ENCODE results near the gene PPFIBP1. TPM values are rescaled to one million over a fixed set of nuclear protein-coding genes. Genes with fewer than 3 reads are reported as not detected.

PPFIBP1 gene
- polyA plus RNA-seq, 1 of the 3 experiments (the other 2 are of a cell fraction): 55.0 TPM

- peaks cover 0 to 20% of the 10 kb centered on the region in 2 experiments; a peak in 1 of 4 replicates for H3K4me1 ChIP-seq (ENCODE audit: control insufficient read depth in 1 of 2, insufficient read depth in 2 of 2, low read depth in 1 of 2, low read length in 1 of 2)
- WGBS (ENCODE audit: low lambda C conversion rate): 88% methylated on average over 5 of the region's 5 CpGs
- peaks cover 17 to 47% of the 10 kb centered on the region in 2 experiments for H3K36me3 ChIP-seq (replicated peaks in 1 of 2; ENCODE audit: control insufficient read depth in 1 of 2, insufficient read depth in 2 of 2, low read length in 1 of 2)
- H3K27ac ChIP-seq (ENCODE audit: low read depth in 2 of 2, low read length in 1 of 2): peak overlapping the region in 1 of 2 experiments; percentile 31; a peak in 2 of 4 replicates
- no peak for TF ChIP-seq SIN3A (IDR thresholded peaks at IDR 0.05; ENCODE audit: borderline replicate concordance, low read depth, low read length)
- no peak for TF ChIP-seq RCOR1 (IDR thresholded peaks at IDR 0.05; ENCODE audit: low read length)
- no peak for TF ChIP-seq GABPA (IDR thresholded peaks at IDR 0.05; ENCODE audit: low read depth)
- no peak for TF ChIP-seq TAF1 (IDR thresholded peaks at IDR 0.05; ENCODE audit: borderline replicate concordance, low read depth, low read length)
- no peak for TF ChIP-seq USF1 (IDR thresholded peaks at IDR 0.05; ENCODE audit: borderline replicate concordance, low read depth)
- no peak for TF ChIP-seq RXRA (IDR thresholded peaks at IDR 0.05; ENCODE audit: borderline replicate concordance, low read depth)
- POLR2A ChIA-PET: no interaction called here
- H3K9me2 ChIP-seq: no peaks in the 10 kb centered on the region
- peaks cover 86% of the 10 kb centered on the region for H3K79me2 ChIP-seq (ENCODE audit: insufficient read depth)
- no peaks in the 10 kb centered on the region for H4K20me1 ChIP-seq (ENCODE audit: insufficient read depth)
- H3K9me3 ChIP-seq: no peaks in the 10 kb centered on the region
- H2AFZ ChIP-seq (ENCODE audit: low read depth): no peak overlapping the region
- DNase-seq: no peak
- no peak overlapping the region for H3K4me2 ChIP-seq
- no peaks in the 10 kb centered on the region for H3K27me3 ChIP-seq (ENCODE audit: insufficient read depth)
- no peak overlapping the region for H3K4me3 ChIP-seq (ENCODE audit: low read depth in 2 of 2, low read length in 1 of 2)
- H3K9ac ChIP-seq: no peak overlapping the region
- CTCF ChIA-PET: interaction anchor here (1.0 kb wide), 1 partner anchor 21 kb away, joined by 3 read pairs; no protein-coding TSS in a partner anchor
- H3F3A ChIP-seq (replicated peaks; ENCODE audit: insufficient read depth): peaks cover 56% of the 10 kb centered on the region
Observed at GRCh38 chr12:27631365-27631764, 107.4 kb downstream of the PPFIBP1 start.

- H3K9me2 ChIP-seq: no peaks in the 10 kb centered on the region
- no peaks in the 10 kb centered on the region for H3K9me3 ChIP-seq
- H3K4me1 ChIP-seq (ENCODE audit: control insufficient read depth in 1 of 2, insufficient read depth in 2 of 2, low read depth in 1 of 2, low read length in 1 of 2): peaks cover 0 to 14% of the 10 kb centered on the region in 2 experiments; a peak in 1 of 4 replicates
- H3K9ac ChIP-seq: no peak overlapping the region
- peaks cover 83% of the 10 kb centered on the region for H3K79me2 ChIP-seq (ENCODE audit: insufficient read depth)
- H4K20me1 ChIP-seq (ENCODE audit: insufficient read depth): no peaks in the 10 kb centered on the region
- ChIA-PET CTCF (interaction anchor here (1.0 kb wide), 1 partner anchor 21 kb away, joined by 3 read pairs; no protein-coding TSS in a partner anchor), POLR2A (no interaction called here)
- peak overlapping the region in 1 of 2 experiments; percentile 31; a peak in 2 of 4 replicates for H3K27ac ChIP-seq (ENCODE audit: low read depth in 2 of 2, low read length in 1 of 2)
- H3K4me2 ChIP-seq: no peak overlapping the region
- H3K36me3 ChIP-seq (replicated peaks in 1 of 2; ENCODE audit: control insufficient read depth in 1 of 2, insufficient read depth in 2 of 2, low read length in 1 of 2): peaks cover 17 to 50% of the 10 kb centered on the region in 2 experiments
- no peaks in the 10 kb centered on the region for H3K27me3 ChIP-seq (ENCODE audit: insufficient read depth)
- 67% methylated on average over 2 of the region's 2 CpGs for WGBS (ENCODE audit: low lambda C conversion rate)
- no peak overlapping the region for H2AFZ ChIP-seq (ENCODE audit: low read depth)
- TF ChIP-seq REST (IDR thresholded peaks at IDR 0.05; ENCODE audit: low read depth, low read length): no peak
- TF ChIP-seq MXI1 (IDR thresholded peaks at IDR 0.05; ENCODE audit: low read depth, low read length): no peak
- TF ChIP-seq NFIC (IDR thresholded peaks at IDR 0.05; ENCODE audit: borderline replicate concordance): no peak
- TF ChIP-seq TCF12 (IDR thresholded peaks at IDR 0.05): no peak
- TF ChIP-seq FOXJ3 (CRISPR knock-in tag; IDR thresholded peaks at IDR 0.05): no peak
- no peak for TF ChIP-seq GABPA (IDR thresholded peaks at IDR 0.05; ENCODE audit: low read depth)
- no peak for TF ChIP-seq RAD21 (IDR thresholded peaks at IDR 0.05; ENCODE audit: low read length)
- no peak for TF ChIP-seq IRF3 (IDR thresholded peaks at IDR 0.05; ENCODE audit: low read depth, low read length)
- no peak for TF ChIP-seq EZH2phosphoT487 (IDR thresholded peaks at IDR 0.05; ENCODE audit: borderline replicate concordance, low read depth)
- TF ChIP-seq MEF2A (IDR thresholded peaks at IDR 0.05; ENCODE audit: borderline replicate concordance, low read depth): no peak; the same call in 1 of the 2 replicates
- no peak for TF ChIP-seq NRF1 (IDR thresholded peaks at IDR 0.05; ENCODE audit: low read depth, low read length)
- TF ChIP-seq YY1 (IDR thresholded peaks at IDR 0.05; ENCODE audit: low read depth): no peak
- no peak for TF ChIP-seq ZBTB33 (IDR thresholded peaks at IDR 0.05; ENCODE audit: borderline replicate concordance, low read depth)
- TF ChIP-seq GATA2 (CRISPR knock-in tag; IDR thresholded peaks at IDR 0.05): no peak
- DNase-seq: no peak
- H3K4me3 ChIP-seq (ENCODE audit: low read depth in 2 of 2, low read length in 1 of 2): no peak overlapping the region
- peaks cover 50% of the 10 kb centered on the region for H3F3A ChIP-seq (replicated peaks; ENCODE audit: insufficient read depth)
Observed at GRCh38 chr12:27631813-27632491, 107.9 kb downstream of the PPFIBP1 start.

Measured in SK-N-SH (cell line).